PC-9 (cell line): ENCODE measurements around the gene ANP32B.

ENCODE experiments used
- EZH2 ChIP-seq: fragments of 200-600 bp; sonication (generic); IDR thresholded peaks from 2 replicates; pipeline ENCODE4 v1.8.0; 2017; ENCODE audit warnings: antibody characterized with exemption, low read depth
- TF ChIP-seq, protein P1 (sequence below): fragments of 200-600 bp; sonication (generic); conservative IDR thresholded peaks from 2 replicates; pipeline ENCODE4 v1.6.1; 2017; ENCODE audit warnings: mixed run types, antibody characterized with exemption, mild to moderate bottlenecking, moderate library complexity

GRCh38 chr9:98008764-98009163, 25.6 kb downstream of the ANP32B start:
- TF ChIP-seq, protein P1, sequence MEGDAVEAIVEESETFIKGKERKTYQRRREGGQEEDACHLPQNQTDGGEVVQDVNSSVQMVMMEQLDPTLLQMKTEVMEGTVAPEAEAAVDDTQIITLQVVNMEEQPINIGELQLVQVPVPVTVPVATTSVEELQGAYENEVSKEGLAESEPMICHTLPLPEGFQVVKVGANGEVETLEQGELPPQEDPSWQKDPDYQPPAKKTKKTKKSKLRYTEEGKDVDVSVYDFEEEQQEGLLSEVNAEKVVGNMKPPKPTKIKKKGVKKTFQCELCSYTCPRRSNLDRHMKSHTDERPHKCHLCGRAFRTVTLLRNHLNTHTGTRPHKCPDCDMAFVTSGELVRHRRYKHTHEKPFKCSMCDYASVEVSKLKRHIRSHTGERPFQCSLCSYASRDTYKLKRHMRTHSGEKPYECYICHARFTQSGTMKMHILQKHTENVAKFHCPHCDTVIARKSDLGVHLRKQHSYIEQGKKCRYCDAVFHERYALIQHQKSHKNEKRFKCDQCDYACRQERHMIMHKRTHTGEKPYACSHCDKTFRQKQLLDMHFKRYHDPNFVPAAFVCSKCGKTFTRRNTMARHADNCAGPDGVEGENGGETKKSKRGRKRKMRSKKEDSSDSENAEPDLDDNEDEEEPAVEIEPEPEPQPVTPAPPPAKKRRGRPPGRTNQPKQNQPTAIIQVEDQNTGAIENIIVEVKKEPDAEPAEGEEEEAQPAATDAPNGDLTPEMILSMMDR, result no peak
- TF ChIP-seq EZH2, result no peak
